Measurements from ENCODE around the gene CALD1. TPM values are rescaled to one million over a fixed set of nuclear protein-coding genes. Genes with fewer than 3 reads are reported as not detected.

CALD1 gene
- total RNA-seq, 2 donors from 2014 or later = 912 to 1,038 TPM

DNA sequence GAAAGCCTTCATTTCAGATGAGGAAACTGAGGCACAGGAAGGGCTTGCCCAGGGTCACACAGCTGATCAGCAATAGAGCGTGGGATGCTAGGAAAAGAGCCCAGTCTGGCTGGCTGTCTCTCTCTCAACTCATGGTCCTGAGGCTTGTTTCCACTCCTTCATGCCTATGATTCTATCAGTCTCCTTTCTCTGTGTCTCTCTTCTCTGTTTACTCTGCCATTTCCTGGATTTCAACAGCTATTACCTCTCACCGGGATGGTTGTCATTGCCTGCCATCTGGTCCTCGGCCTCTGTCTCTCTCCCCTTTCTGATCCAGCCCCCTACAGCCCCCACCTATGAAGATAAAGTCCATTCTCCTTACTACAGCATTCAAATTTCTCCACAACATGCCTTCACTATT lies 113.5 kb downstream of the CALD1 start:
- Histone ChIP-seq H3K27me3 (replicated peaks; ENCODE audit: insufficient read depth) (no peaks in the 10 kb centered on the region), H3K4me3 (peak overlapping the region; percentile 62), H3K9me3 (peaks cover 6% of the 10 kb centered on the region), H3K4me1 (ENCODE audit: control insufficient read depth in 1 of 2, low read depth in 2 of 2) (peaks cover 25 to 58% of the 10 kb centered on the region in 2 donors), H3K36me3 (peaks cover 3% of the 10 kb centered on the region), H3K27ac (peak overlapping the region; percentile 66 to 70)
- ATAC-seq (ENCODE audit: insufficient number of reproducible peaks, low FRiP score, low read depth) (no peak), DNase-seq (ENCODE audit: low spot score) (no peak)
- TF ChIP-seq, protein P1, sequence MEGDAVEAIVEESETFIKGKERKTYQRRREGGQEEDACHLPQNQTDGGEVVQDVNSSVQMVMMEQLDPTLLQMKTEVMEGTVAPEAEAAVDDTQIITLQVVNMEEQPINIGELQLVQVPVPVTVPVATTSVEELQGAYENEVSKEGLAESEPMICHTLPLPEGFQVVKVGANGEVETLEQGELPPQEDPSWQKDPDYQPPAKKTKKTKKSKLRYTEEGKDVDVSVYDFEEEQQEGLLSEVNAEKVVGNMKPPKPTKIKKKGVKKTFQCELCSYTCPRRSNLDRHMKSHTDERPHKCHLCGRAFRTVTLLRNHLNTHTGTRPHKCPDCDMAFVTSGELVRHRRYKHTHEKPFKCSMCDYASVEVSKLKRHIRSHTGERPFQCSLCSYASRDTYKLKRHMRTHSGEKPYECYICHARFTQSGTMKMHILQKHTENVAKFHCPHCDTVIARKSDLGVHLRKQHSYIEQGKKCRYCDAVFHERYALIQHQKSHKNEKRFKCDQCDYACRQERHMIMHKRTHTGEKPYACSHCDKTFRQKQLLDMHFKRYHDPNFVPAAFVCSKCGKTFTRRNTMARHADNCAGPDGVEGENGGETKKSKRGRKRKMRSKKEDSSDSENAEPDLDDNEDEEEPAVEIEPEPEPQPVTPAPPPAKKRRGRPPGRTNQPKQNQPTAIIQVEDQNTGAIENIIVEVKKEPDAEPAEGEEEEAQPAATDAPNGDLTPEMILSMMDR (IDR thresholded peaks at IDR 0.05) = no peak

DNA sequence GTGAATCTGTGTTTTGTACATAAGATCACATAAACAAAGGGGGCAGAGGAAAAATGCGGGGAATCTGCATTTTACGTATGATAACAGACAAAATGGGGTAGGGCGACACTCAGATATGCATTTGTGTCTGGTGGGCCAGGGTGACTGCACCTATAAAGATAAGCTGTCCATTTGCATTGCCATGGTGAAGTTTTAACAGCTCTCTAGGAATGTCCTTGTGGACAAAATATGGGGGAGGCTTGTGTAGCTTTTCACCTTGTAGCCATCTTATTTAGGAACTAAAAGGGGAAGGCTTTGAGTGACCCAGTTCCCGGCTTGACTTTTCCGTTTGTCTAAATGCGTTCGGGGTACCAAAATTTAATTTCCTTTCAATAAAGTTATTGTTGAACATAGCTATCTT lies 114.5 kb downstream of the CALD1 start:
- no peak for ATAC-seq (ENCODE audit: insufficient number of reproducible peaks, low FRiP score, low read depth)
- DNase-seq (ENCODE audit: low spot score) = no peak
- Histone ChIP-seq H3K36me3 (peaks cover 3% of the 10 kb centered on the region), H3K27ac (peak overlapping the region; percentile 66 to 70), H3K27me3 (replicated peaks; ENCODE audit: insufficient read depth) (no peaks in the 10 kb centered on the region), H3K9me3 (peaks cover 6% of the 10 kb centered on the region), H3K4me1 (ENCODE audit: control insufficient read depth in 1 of 2, low read depth in 2 of 2) (peaks cover 35 to 58% of the 10 kb centered on the region in 2 donors), H3K4me3 (no peak overlapping the region)
- TF ChIP-seq, protein P1 (IDR thresholded peaks at IDR 0.05) = no peak

DNA sequence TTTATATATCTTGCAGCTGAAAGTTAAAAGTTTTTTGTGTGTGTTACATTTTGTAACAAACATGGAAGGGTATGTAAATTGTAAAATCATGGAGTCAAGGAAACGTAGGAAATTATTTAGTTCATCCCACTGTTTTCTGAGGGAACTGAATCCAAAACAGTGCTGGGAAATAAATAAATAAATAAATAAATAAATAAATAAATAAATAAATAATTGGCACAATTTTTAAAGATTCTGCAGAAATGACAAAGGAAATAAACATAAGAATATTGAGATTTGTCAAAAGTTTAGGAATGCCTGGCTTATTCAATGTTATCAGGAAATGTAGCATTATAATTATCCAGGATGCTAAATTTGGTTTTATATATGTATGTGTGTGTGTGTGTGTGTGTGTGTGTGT lies 115.5 kb downstream of the CALD1 start:
- Histone ChIP-seq H3K4me3 (no peak overlapping the region), H3K36me3 (peaks cover 3% of the 10 kb centered on the region), H3K27ac (peak overlapping the region; percentile 16 to 35), H3K9me3 (peaks cover 6% of the 10 kb centered on the region), H3K27me3 (replicated peaks; ENCODE audit: insufficient read depth) (no peaks in the 10 kb centered on the region), H3K4me1 (ENCODE audit: control insufficient read depth in 1 of 2, low read depth in 2 of 2) (peaks cover 43 to 66% of the 10 kb centered on the region in 2 donors)
- TF ChIP-seq, protein P1 (IDR thresholded peaks at IDR 0.05) = no peak
- ATAC-seq (ENCODE audit: insufficient number of reproducible peaks, low FRiP score, low read depth) = no peak
- no peak for DNase-seq (ENCODE audit: low spot score)

DNA sequence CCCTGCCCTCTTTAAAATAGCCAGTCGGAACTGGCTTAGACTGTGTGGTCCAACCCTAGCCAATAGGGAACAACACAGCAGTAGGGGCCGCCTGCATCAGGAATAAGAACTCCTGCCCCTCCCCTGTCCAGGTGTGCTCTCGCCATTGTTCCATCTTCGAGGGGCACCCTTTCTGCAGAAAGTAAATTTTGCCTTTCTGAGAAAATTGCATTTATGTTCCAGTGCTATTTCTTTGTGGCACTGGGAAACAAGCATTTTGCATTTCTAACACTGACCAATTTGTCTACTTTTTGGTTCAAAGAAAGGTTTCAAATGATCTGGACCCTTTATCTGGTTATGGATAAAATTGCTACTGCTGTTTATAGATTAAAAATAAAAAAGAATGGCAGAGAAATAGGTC lies 116.6 kb downstream of the CALD1 start:
- H3K27me3 ChIP-seq (replicated peaks; ENCODE audit: insufficient read depth) = no peaks in the 10 kb centered on the region
- DNase-seq (ENCODE audit: low spot score) (no peak), ATAC-seq (ENCODE audit: insufficient number of reproducible peaks, low FRiP score, low read depth) (no peak)
- no peak overlapping the region for H3K27ac ChIP-seq
- TF ChIP-seq, protein P1 (IDR thresholded peaks at IDR 0.05) = no peak
- no peak overlapping the region for H3K4me3 ChIP-seq
- H3K4me1 ChIP-seq (ENCODE audit: control insufficient read depth in 1 of 2, low read depth in 2 of 2) = peaks cover 42 to 66% of the 10 kb centered on the region in 2 donors
- peaks cover 6% of the 10 kb centered on the region for H3K9me3 ChIP-seq
- H3K36me3 ChIP-seq = peaks cover 3% of the 10 kb centered on the region

DNA sequence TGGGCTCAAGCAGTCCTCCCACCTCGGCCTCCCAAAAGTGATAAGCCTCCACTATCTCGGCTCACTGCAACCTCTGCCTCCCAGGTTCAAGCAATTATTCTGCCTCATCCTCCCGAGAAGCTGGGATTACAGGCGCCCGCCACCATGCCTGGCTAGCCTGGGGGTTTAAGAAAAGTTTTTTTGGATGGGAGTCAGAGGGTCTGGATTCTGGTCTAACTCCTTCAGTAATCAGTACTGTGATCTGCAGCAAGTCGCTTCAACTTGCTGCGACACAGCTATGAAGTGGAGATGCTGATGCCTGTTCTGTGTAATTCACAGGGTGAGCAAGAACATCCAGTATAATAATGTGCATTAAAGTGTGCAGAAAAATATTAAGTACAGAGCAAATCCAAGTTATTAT lies 118.5 kb downstream of the CALD1 start:
- Histone ChIP-seq H3K9me3 (peaks cover 6% of the 10 kb centered on the region), H3K36me3 (peaks cover 3% of the 10 kb centered on the region), H3K4me1 (ENCODE audit: control insufficient read depth in 1 of 2, low read depth in 2 of 2) (peaks cover 52 to 66% of the 10 kb centered on the region in 2 donors), H3K4me3 (no peak overlapping the region), H3K27me3 (replicated peaks; ENCODE audit: insufficient read depth) (no peaks in the 10 kb centered on the region), H3K27ac (peak overlapping the region in 1 of 2 donors; percentile 58)
- ATAC-seq (ENCODE audit: insufficient number of reproducible peaks, low FRiP score, low read depth) (no peak), DNase-seq (ENCODE audit: low spot score) (no peak)
- TF ChIP-seq, protein P1 (IDR thresholded peaks at IDR 0.05) = no peak
